ENCODE measurements around the gene ZNF148.

The ZNF148 gene

DNA sequence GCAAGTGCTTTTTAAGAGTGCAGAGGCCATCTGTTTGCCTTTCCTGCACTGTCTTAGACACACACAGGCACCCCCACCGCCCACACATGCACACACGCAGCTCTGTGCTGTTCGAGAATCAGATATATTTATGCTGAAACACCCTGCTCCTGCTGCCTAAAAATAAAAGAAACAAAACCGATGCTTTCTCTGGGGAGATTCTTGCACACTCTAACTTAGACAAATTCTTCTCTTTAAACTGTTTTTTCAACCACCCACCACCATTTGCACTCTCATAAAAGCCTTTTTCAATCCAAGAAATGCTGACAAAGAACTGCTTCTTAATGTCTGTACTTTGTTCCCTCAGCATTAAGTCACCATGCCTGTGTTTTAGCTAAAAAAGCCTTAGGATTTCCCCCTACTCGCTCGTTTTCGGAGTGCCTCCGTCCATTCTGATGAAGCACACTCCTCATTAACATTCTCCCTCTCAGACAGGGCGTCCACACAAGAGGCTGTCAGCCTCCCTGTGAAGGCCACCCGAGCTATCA lies 188.8 kb downstream of the ZNF148 start:
- DNase-seq, result peak in 1 of 2 experiments; percentile 10

DNA sequence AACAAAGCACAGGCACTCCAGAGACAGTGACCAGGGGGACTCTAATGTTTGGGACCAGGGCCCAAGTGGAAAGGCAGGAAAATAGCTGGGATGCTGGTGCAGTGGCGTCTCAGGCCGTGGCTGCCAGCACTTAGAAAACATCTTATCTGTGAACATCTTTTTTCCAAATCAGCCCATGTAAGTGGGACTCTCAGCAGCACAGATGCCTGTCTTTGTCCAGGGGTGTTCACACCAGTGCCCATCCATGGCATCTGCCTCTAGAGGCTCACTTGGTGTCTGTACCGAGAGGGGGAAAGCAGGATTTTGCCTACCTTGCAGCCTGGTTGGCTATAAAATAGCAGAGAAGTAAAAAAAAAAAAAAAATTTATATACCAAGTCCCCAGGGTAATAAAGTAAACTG lies 189.3 kb downstream of the ZNF148 start:
- peak in 1 of 2 experiments; percentile 18 for DNase-seq

DNA sequence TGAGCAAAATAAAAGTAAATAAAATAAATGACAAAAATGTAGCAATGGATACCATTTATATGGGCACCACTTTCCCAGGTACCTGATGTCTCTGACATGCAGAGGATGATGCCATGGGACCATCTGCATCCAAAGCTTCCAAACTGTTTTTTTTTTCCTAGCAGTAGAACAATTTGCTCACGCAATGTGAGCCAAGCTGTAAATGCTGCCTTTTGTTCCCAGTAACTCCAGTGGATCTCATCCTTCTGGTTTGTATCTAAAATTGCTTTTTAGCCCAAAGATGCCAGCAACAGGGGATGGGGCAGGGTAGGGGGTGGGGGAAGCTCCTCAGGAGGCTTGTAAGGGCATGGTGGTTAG lies 195.3 kb downstream of the ZNF148 start:
- DNase-seq, result no peak

DNA sequence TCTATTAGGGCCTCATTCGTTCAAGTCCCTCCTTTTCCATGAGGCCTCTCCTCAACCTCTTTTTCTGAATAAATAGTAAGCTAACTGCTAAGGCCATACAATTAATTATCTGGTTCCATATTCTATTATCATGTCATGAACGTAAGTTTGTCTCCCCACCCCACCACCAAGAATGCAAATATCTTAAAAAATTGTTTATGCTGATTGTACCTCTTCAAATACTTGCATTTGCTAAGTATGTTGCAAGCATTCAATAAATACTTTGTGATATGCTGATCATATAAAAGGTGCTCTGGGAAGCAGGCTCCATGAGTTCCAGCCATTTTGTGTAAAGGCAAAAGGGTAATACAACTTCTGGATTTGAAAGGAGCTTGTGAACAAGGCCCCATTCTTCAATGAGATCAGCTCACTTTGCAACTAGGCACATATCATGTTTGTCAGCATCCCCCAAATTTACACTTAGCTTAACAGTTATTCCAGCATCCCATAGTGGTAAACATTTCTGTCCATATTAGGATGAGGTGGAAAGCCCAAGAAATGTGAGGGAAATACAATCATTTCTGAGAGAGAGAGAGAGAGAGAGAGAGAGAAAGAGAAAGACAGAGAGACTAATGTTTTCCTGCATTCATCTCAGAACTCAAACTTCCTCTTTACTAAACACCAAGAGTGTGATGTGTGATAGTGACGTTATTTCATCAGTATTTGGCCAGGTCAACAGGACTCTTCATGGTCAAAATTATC lies 195.8 kb downstream of the ZNF148 start:
- DNase-seq, result no peak

- DNase-seq, result no peak
Measured at GRCh38 chr3:125177746-125178145, 197.4 kb downstream of the ZNF148 start.

Measured in SHP77 (cell line).